Activated B cell treated with CpG ODN at 0.5 μM for 24 hours (primary cell): ENCODE measurements around the gene TMEM51. TPM values are rescaled to one million over a fixed set of nuclear protein-coding genes. Genes with fewer than 3 reads are reported as not detected.

Source experiments
- ATAC-seq: fragments of 200-7000 bp; cut with Tn5 transposase; one replicate; pipeline ENCODE4 v1.10.0; 2021; ENCODE audit warnings: low read depth, mild to moderate bottlenecking, moderate library complexity
- CTCF ChIA-PET: fragments of 350-600 bp; sonication (Branson Sonifier 250); formaldehyde crosslinking; loops from one replicate; lab custom pipeline; 2021; ENCODE audit warnings: antibody characterized with exemption; lab: Charles Lee
- POLR2A ChIA-PET: fragments of 350-600 bp; sonication (Branson Sonifier 250); formaldehyde crosslinking; loops from one replicate; lab custom pipeline; 2021; ENCODE audit warnings: antibody characterized with exemption; lab: Charles Lee
- DNase-seq: peaks from one replicate; pipeline ENCODE4 v3.0.0; 2022
- H3K27ac Mint-ChIP-seq: one replicate; pipeline ENCODE4 v1.8.0; 2020; ENCODE audit warnings: mixed read lengths
- H3K27me3 Mint-ChIP-seq: one replicate; pipeline ENCODE4 v1.8.0; 2021; ENCODE audit warnings: mixed read lengths
- H3K36me3 Mint-ChIP-seq: one replicate; pipeline ENCODE4 v1.8.0; 2021; ENCODE audit warnings: low read depth, mixed read lengths
- H3K4me1 Mint-ChIP-seq: one replicate; pipeline ENCODE4 v1.8.0; 2021; ENCODE audit warnings: mixed read lengths
- H3K4me3 Mint-ChIP-seq: one replicate; pipeline ENCODE4 v1.8.0; 2020; ENCODE audit warnings: mild to moderate bottlenecking, mixed read lengths
- H3K9me3 Mint-ChIP-seq: one replicate; pipeline ENCODE4 v1.8.0; 2020; ENCODE audit warnings: mixed read lengths
- intact Hi-C: fragments of 100-400 bp; cut with micrococcal nuclease; formaldehyde crosslinking; loops from one replicate; pipeline ENCODE4 v1.15.1; 2024
- total RNA-seq: library from RNA; stranded (reverse); gene quantifications from 2 replicates; pipeline ENCODE4 v1.2.3, GENCODE V29; 2022
- TF ChIP-seq, protein P1 (sequence below): fragments of 200-600 bp; IDR thresholded peaks from one replicate; pipeline ENCODE4 v1.8.0; 2022; ENCODE audit warnings: antibody characterized with exemption, mild to moderate bottlenecking

The TMEM51 gene
- total RNA-seq, 1 donor from 2014 or later = not detected

DNA sequence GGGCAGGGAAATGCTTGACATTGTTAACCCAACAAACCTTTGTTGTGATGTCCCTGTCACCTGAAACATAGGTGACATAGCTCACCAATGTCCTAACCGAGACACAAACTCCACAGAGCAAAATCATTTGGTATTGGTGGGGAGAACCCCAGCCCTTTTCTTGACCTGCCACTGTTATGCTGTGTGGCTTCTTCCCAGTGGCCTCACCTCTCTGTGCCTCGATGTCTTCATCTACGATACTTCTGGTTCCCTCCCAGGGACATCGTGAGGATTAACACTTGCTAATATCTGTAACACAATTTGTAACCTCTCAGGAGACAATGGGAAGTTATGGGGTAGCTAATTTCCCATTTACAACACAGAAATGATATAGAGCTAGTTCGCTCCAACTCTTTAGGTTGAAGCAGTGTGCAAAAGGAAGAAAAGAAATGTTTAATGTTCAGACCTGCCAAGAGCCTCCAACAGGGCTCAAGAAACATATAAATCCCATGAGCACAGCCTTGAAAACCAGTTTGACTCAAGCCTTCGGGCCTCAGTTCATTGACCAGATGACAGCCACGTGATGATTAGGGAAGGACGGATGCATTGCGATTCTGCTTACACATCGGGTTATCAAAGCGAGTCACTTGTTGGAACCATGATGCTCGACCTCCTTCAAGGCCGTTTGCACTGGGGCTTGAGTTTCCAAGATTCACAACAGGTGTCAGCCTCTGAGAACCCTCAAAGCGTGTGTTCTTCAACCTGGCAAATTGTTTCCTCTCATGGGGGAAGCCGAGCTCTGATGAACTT, 37.8 kb upstream of the TMEM51 start:
- POLR2A ChIA-PET = no interaction called here
- TF ChIP-seq, protein P1, sequence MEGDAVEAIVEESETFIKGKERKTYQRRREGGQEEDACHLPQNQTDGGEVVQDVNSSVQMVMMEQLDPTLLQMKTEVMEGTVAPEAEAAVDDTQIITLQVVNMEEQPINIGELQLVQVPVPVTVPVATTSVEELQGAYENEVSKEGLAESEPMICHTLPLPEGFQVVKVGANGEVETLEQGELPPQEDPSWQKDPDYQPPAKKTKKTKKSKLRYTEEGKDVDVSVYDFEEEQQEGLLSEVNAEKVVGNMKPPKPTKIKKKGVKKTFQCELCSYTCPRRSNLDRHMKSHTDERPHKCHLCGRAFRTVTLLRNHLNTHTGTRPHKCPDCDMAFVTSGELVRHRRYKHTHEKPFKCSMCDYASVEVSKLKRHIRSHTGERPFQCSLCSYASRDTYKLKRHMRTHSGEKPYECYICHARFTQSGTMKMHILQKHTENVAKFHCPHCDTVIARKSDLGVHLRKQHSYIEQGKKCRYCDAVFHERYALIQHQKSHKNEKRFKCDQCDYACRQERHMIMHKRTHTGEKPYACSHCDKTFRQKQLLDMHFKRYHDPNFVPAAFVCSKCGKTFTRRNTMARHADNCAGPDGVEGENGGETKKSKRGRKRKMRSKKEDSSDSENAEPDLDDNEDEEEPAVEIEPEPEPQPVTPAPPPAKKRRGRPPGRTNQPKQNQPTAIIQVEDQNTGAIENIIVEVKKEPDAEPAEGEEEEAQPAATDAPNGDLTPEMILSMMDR = no peak
- DNase-seq (no peak), ATAC-seq (no peak)
- CTCF ChIA-PET = interaction anchor here (1.1 kb wide), 1 partner anchor 13 kb away, joined by 3 read pairs; no protein-coding TSS in a partner anchor
- H3K9me3 Mint-ChIP-seq = no peaks in the 10 kb centered on the region
- H3K27me3 Mint-ChIP-seq = peaks cover 6% of the 10 kb centered on the region
- no peak overlapping the region for H3K27ac Mint-ChIP-seq
- no peaks in the 10 kb centered on the region for H3K36me3 Mint-ChIP-seq
- intact Hi-C loops = no loop called here
- H3K4me1 Mint-ChIP-seq = no peaks in the 10 kb centered on the region
- no peak overlapping the region for H3K4me3 Mint-ChIP-seq

DNA sequence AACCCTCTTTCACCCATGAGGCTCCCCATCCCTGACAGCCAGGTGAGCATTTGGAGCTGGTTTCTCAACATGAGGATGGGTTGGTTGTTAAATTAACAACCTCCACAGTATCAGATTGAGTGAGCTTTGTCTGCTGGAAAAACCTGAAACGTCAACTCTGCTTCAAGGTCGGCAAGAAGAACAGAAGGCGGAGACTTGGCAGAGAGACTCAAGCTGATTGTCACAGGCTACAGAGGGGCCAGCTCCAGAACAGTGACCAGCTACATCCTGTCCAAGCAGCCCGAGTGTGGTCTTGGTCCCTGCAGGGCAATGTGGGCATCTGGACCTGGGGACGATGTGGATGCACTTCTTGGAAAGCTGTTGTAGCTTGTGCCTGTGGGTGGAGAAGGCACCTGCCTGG, 36.6 kb upstream of the TMEM51 start:
- no peak overlapping the region for H3K4me3 Mint-ChIP-seq
- no peaks in the 10 kb centered on the region for H3K9me3 Mint-ChIP-seq
- H3K27me3 Mint-ChIP-seq = peaks cover 6% of the 10 kb centered on the region
- intact Hi-C loops = no loop called here
- DNase-seq = no peak
- no peak overlapping the region for H3K27ac Mint-ChIP-seq
- H3K36me3 Mint-ChIP-seq = no peaks in the 10 kb centered on the region
- ChIA-PET POLR2A (no interaction called here), CTCF (interaction anchor here (1.1 kb wide), 1 partner anchor 12 kb away, joined by 3 read pairs; no protein-coding TSS in a partner anchor)
- TF ChIP-seq, protein P1 = no peak
- no peaks in the 10 kb centered on the region for H3K4me1 Mint-ChIP-seq
- ATAC-seq = no peak

DNA sequence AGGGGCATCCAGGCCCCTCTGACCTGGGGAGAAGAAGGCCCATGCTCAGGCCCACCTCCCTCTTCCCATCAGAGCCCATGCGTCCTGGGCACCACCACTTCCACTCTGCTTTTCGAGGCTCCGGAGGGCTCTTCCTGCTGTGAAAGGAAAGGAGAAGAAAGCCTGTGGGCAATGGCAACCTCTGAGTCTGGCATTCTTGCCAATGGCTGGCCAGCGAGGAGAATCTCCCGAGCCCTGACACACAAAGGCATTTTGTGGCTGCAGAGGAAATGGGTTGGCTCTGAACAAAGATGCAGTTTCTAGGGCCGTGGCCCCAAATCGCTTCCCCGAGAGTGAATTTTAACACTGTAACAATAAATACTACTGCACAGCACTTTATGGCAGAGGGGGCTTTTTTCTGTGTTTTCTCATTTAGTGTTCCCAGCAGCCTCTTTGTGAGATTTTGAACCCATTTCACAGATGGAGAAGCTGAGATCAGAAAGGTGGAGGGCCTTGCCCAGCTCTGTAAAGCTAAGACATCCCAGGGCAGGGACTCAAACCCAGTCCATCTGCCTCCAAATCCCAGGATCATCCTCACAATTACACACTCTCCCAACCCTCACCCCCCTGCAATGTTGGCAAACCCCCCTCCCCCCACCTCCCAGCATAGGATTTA, 35.7 kb upstream of the TMEM51 start:
- intact Hi-C loops = no loop called here
- Mint-ChIP-seq H3K4me3 (no peak overlapping the region), H3K27me3 (peaks cover 6% of the 10 kb centered on the region), H3K9me3 (no peaks in the 10 kb centered on the region), H3K4me1 (no peaks in the 10 kb centered on the region), H3K27ac (no peak overlapping the region), H3K36me3 (no peaks in the 10 kb centered on the region)
- CTCF ChIA-PET = no interaction called here
- ATAC-seq (no peak), DNase-seq (no peak)
- TF ChIP-seq, protein P1 = no peak
- POLR2A ChIA-PET = no interaction called here

DNA sequence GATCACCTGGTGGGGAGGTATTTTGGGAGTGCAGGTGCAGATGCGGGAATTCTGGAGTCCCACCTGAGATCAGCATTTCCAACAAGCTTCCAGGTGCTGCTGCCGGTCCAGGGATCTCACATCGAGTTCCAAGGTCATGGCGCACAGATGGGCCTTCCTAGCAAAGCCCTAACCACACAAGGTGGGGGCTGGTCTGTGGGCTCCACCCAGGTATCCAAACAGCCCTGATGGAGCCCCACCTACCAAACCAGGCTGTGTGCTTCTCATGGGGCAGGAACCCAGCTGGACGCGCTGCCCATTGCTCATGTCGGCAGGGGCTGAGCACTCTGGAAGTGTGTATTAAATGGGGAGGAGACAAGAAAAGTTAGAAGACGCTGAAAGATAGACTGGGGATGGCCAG, 35.0 kb upstream of the TMEM51 start:
- CTCF ChIA-PET = no interaction called here
- H3K9me3 Mint-ChIP-seq = no peaks in the 10 kb centered on the region
- no peak overlapping the region for H3K4me3 Mint-ChIP-seq
- TF ChIP-seq, protein P1 = no peak
- H3K27ac Mint-ChIP-seq = no peak overlapping the region
- intact Hi-C loops = no loop called here
- ATAC-seq (no peak), DNase-seq (no peak)
- POLR2A ChIA-PET = no interaction called here
- no peaks in the 10 kb centered on the region for H3K36me3 Mint-ChIP-seq
- no peaks in the 10 kb centered on the region for H3K4me1 Mint-ChIP-seq
- peaks cover 6% of the 10 kb centered on the region for H3K27me3 Mint-ChIP-seq

DNA sequence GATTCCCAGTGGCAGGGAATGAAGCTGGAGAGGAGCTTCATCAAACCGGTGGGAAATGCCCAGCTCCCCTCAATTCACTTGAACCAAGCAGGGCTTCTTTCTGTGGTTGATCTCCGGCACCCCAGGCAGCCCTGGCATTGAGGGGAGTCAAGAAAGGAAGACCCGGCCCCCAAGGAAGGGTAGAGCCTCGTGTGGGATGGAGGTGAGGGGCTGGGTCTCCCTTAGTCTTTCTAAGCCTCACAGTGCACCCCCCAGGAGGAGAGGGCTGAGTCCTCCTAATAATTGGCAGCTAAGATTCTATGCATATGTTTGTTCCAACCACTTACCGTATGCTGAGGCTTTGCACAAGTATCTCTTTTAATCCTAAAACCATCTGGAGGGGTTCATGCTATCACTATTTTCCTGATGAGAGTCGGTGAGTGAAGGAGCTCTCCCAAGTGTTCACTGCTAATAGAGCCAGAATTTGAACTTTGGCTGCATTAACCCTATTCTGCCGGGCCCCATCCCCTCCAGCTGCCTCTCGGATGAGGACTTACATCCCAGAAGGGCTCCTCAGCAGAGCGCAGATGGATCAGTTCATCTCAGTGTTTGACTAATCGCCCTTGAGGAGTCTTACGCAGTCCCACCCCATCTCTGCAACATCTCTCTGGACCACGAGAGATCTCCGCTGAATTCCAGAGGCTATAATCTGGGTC, 33.1 kb upstream of the TMEM51 start:
- no peaks in the 10 kb centered on the region for H3K4me1 Mint-ChIP-seq
- ATAC-seq = no peak
- no peaks in the 10 kb centered on the region for H3K36me3 Mint-ChIP-seq
- no peak overlapping the region for H3K27ac Mint-ChIP-seq
- TF ChIP-seq, protein P1 = no peak
- intact Hi-C loops = no loop called here
- H3K4me3 Mint-ChIP-seq = no peak overlapping the region
- peaks cover 6% of the 10 kb centered on the region for H3K27me3 Mint-ChIP-seq
- no peaks in the 10 kb centered on the region for H3K9me3 Mint-ChIP-seq
- no peak for DNase-seq
- CTCF ChIA-PET = no interaction called here
- POLR2A ChIA-PET = no interaction called here
